Measurements from ENCODE around the gene NRN1.

GRCh38 chr6:6039946-6040509, 33.3 kb upstream of the NRN1 start:
- TF ChIP-seq CTCF (IDR thresholded peaks at IDR 0.05) (no peak), POLR2A (IDR thresholded peaks at IDR 0.05) (no peak)

Data from adrenal gland (tissue), 5 donors.